AG20443 (cell line): ENCODE results near the gene CA14.
"Not testable (repeated sequence)": the region's sequence is repeated elsewhere in the genome, so short reads cannot be mapped to it uniquely, and the experiment has no call there.

Experiments
- DNase-seq: peaks from one replicate; pipeline ENCODE4 v3.0.0; 2012; ENCODE audit warnings: low spot score, mixed read lengths

CA14 gene

GRCh38 chr1:150257624-150258585 is at the start of gene CA14:
Gene CA14 (plus strand): TSS chr1:150257774. CDS start chr1:150258129, 355 bp downstream.
- no peak for DNase-seq

DNA sequence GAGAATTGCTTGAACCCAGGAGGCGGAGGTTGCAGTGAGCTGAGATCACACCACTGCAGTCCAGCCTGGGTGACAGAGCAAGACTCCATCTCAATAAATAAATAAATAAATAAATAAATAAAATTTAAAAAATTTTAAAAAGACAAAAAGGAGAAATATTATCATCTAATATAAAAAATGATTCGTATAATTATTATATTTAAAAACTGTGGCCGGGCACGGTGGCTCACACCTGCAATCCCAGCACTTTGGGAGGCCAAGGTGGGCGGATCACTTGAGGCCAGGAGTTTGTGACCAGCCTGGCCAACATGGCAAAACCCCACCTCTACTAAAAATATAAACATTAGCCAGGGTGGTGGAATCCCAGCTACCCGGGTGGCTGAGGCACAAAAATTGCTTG is 49.1 kb upstream of the CA14 start:
- not testable (repeated sequence) for DNase-seq

- DNase-seq = no peak
Measured at GRCh38 chr1:150210091-150210490, 47.5 kb upstream of the CA14 start.

DNA sequence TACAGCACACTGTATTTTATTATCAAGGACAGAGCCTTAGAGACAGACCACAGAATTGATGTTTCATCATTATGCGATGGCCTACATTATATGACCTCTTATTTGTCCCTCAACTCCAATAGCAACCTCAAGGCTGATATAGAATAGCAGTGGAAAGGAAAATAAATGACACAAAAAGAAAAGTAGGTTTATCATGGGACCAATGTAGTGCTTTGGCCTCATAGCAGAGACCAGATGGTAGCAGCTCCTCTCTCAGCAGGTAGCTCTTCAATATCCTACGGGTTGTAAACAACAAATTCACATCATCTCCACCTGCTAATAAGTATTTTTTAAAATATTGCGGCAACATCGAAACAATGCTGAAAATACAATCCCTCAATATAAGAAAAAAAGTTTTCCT is 46.9 kb upstream of the CA14 start:
- DNase-seq = no peak

GRCh38 chr1:150212070-150212469 is 45.5 kb upstream of the CA14 start:
- no peak for DNase-seq

- DNase-seq = peak; percentile 98
Measured at GRCh38 chr1:150213170-150214098, 44.1 kb upstream of the CA14 start.

GRCh38 chr1:150214099-150214756 is 43.3 kb upstream of the CA14 start:
- not testable (repeated sequence) for DNase-seq

GRCh38 chr1:150215855-150216254 is 41.7 kb upstream of the CA14 start:
- DNase-seq = not testable (repeated sequence)

DNA sequence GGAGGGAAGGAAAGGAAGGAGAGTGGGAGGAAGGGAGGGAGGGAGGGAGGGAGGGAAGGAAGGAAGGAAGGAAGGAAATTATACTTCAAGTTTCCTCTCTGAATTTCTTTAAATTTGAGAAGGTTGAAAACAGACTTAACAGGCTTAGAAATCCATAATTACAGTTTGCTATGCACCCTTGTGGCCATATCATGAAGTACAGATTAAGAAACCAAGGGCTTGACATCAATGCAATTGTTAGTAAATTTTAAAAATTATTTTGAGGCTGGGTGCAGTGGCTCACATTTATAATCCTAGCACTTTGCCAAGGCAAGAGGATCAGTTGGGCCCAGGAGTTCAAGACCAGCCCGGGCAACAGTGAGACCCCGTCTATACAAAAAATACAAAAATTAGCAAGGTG is 36.0 kb upstream of the CA14 start:
- DNase-seq = peak; percentile 49

- DNase-seq = no peak
Measured at GRCh38 chr1:150224983-150225382, 32.6 kb upstream of the CA14 start.

- no peak for DNase-seq
Measured at GRCh38 chr1:150225546-150225945, 32.0 kb upstream of the CA14 start.

DNA sequence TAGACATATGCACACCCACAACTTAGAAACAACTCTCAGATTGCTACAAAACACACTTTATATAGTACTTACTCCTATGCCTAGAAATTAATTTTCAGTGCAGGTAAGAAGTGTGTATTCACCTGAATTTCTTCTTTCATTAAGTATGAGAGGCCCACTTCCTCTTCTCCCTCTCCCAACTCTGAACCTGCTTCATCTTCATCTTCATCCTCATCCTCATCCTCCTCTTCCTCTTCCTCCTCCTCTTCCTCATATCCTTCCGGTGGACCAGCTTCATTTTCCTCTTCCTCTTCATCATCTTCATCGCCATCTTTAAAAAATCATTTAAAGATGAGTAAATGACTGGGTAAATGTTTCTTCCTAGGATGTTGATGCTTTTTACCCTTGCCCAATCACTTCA is 31.1 kb upstream of the CA14 start:
- DNase-seq = no peak

DNA sequence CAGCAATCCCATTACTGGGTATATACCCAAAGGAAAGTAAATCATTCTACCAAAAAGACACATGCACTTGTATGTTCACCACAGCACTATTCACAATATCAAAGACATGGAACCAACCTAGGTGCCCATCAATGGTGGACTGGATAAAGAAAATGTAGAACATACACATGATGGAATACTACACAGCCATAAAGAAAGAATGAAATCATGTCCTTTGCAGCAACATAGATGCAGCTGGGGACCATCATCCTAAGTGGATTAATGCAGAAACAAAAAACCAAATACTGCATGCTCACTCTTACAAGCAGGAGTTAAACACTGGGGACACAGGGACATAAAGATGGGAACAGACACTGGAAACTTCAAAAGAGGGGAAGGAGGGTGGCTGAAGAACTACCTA is 30.3 kb upstream of the CA14 start:
- no peak for DNase-seq

- not testable (repeated sequence) for DNase-seq
Measured at GRCh38 chr1:150228246-150228645, 29.3 kb upstream of the CA14 start.

GRCh38 chr1:150232921-150233320 is 24.7 kb upstream of the CA14 start:
- DNase-seq = not testable (repeated sequence)

GRCh38 chr1:150233359-150234308 is 23.9 kb upstream of the CA14 start:
- DNase-seq = peak; percentile 21

- DNase-seq = no peak
Measured at GRCh38 chr1:150234309-150234565, 23.3 kb upstream of the CA14 start.

DNA sequence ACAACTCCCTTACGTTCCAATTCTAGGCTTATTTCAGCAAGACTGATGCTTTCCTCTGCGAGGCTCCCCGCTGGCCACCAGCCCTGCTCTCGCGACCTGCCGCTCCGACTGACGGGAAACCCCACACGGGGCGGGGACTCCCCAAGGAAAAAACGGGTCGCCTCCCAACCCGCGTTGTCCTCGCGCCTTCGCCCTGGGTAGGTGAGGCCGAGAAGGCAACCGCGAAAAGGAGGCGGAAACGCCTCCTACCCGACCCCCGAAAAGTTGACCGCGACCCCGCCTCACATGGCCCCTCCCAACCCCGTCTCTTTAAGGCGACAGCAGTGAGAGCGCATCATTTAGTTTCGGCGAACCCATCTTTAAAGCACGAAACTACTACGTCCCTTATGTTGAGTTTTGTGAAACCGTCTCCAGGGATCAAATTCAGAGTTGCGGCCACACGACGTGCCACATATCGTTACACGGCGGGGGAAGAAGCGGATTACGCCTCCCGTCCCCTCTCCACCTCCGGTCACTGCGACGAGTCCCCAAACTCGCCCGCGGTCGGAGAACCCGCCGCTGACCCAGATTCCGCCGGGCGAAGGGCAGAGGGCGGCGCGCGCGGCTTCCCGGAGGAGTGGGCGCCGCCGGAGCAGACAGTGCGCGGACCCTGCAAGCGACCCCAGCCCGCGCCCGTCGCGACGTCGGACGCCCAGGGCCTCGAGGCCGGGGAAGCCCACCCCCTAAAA is 22.8 kb upstream of the CA14 start:
- peak; percentile 85 for DNase-seq

- peak; percentile 30 for DNase-seq
Measured at GRCh38 chr1:150235294-150235851, 22.2 kb upstream of the CA14 start.
